SK-N-SH (cell line): ENCODE data around the gene NECTIN1. TPM values are rescaled to one million over a fixed set of nuclear protein-coding genes. Genes with fewer than 3 reads are reported as not detected.
A peak's percentile ranks its signal among the peaks of the same experiment; 100 is the strongest.

Experiments used
- CTCF ChIA-PET: fragments of 300-600, 350-600 bp; formaldehyde crosslinking; extraction: SDS; loops from one replicate; lab custom pipeline; 2021; lab: Yijun Ruan, JAX
- POLR2A ChIA-PET: fragments of 350-600 bp; sonication (Branson Sonifier 250); formaldehyde crosslinking; extraction: SDS; loops from one replicate; lab custom pipeline; 2020; ENCODE audit warnings: antibody characterized with exemption, inconsistent platforms; lab: Yijun Ruan, JAX
- DNase-seq: peaks from one replicate; pipeline ENCODE4 v3.0.0; 2012
- H2AFZ ChIP-seq: fragments of 200-600 bp; sonication (generic); 2 replicates; pipeline ENCODE4 v1.8.1; 2016; ENCODE audit warnings: antibody characterized with exemption, mild to moderate bottlenecking, low read depth
- H3F3A ChIP-seq: fragments of 200-600 bp; sonication (generic); replicated peaks from 2 replicates; pipeline ENCODE3; 2016; ENCODE audit warnings: antibody characterized with exemption, mild to moderate bottlenecking; ENCODE audit not compliant: insufficient read depth
- H3K27ac ChIP-seq, 2 experiments: fragments of 200-500 bp in 1 of 2; fragments of 200-600 bp in 1 of 2; sonication (Bioruptor generic) in 1 of 2; sonication (generic), shearing (Covaris generic) in 1 of 2; 2 replicates each; pipeline versions ENCODE4 v1.5.1 to v1.6.1; 2014 to 2016; ENCODE audit warnings: low read depth in 2 of 2, inconsistent platforms in 1 of 2, low read length in 1 of 2, mild to moderate bottlenecking in 1 of 2, mixed read lengths in 1 of 2
- H3K27me3 ChIP-seq: fragments of 200-600 bp; sonication (generic), shearing (Covaris generic); 2 replicates; pipeline ENCODE4 v1.6.1; 2016; ENCODE audit warnings: mixed run types; ENCODE audit not compliant: insufficient read depth
- H3K36me3 ChIP-seq, 2 experiments: fragments of 200-500 bp in 1 of 2; fragments of 200-600 bp in 1 of 2; sonication (Bioruptor generic) in 1 of 2; sonication (generic) in 1 of 2; replicated peaks in 1 of 2; 2 replicates each; pipeline versions ENCODE3 to v1.5.1; 2014 to 2016; ENCODE audit warnings: low read length in 1 of 2, mild to moderate bottlenecking in 1 of 2; ENCODE audit not compliant: insufficient read depth in 2 of 2, control insufficient read depth in 1 of 2
- H3K4me1 ChIP-seq, 2 experiments: fragments of 200-500 bp in 1 of 2; fragments of 200-600 bp in 1 of 2; sonication (Bioruptor generic) in 1 of 2; sonication (generic), shearing (Covaris generic) in 1 of 2; 2 replicates each; pipeline versions ENCODE4 v1.5.1 to v1.6.1; 2014 to 2016; ENCODE audit warnings: low read depth in 1 of 2, low read length in 1 of 2, mixed run types in 1 of 2; ENCODE audit not compliant: insufficient read depth in 2 of 2, control insufficient read depth in 1 of 2
- H3K4me2 ChIP-seq: fragments of 200-600 bp; sonication (generic), shearing (Covaris generic); 2 replicates; pipeline ENCODE4 v1.6.1; 2017; ENCODE audit warnings: mixed run types
- H3K4me3 ChIP-seq, 2 experiments: fragments of 200-500 bp in 1 of 2; fragments of 200-600 bp in 1 of 2; sonication (Bioruptor generic) in 1 of 2; sonication (generic), shearing (Covaris generic) in 1 of 2; 2 replicates each; pipeline versions ENCODE4 v1.5.1 to v1.8.1; 2014 to 2016; ENCODE audit warnings: low read depth in 2 of 2, inconsistent platforms in 1 of 2, low read length in 1 of 2, mild to moderate bottlenecking in 1 of 2, mixed read lengths in 1 of 2, moderate library complexity in 1 of 2
- H3K79me2 ChIP-seq: fragments of 200-600 bp; sonication (generic); 2 replicates; pipeline ENCODE4 v1.8.1; 2017; ENCODE audit warnings: mild to moderate bottlenecking; ENCODE audit not compliant: insufficient read depth
- H3K9ac ChIP-seq: fragments of 200-600 bp; sonication (generic); 2 replicates; pipeline ENCODE4 v1.6.1; 2017; ENCODE audit warnings: mixed run types
- H3K9me2 ChIP-seq: fragments of 200-600 bp; sonication (generic); 2 replicates; pipeline ENCODE4 v1.6.1; 2017; ENCODE audit warnings: mixed run types
- H3K9me3 ChIP-seq: fragments of 200-600 bp; sonication (generic); 2 replicates; pipeline ENCODE4 v1.6.1; 2017; ENCODE audit warnings: mixed run types, mild to moderate bottlenecking, moderate library complexity
- H4K20me1 ChIP-seq: fragments of 200-600 bp; sonication (generic); 2 replicates; pipeline ENCODE4 v1.6.1; 2017; ENCODE audit warnings: mild to moderate bottlenecking, mixed run types; ENCODE audit not compliant: insufficient read depth
- CHD2 ChIP-seq: fragments of 150-350 bp; IDR thresholded peaks from 2 replicates; pipeline ENCODE4 v1.6.1; 2018; ENCODE audit warnings: low read length; ENCODE audit not compliant: partially characterized antibody
- FOXJ3 ChIP-seq: sonication (generic); formaldehyde crosslinking; IDR thresholded peaks from 2 replicates; pipeline ENCODE4 v1.5.1; 2020; ENCODE audit warnings: mild to moderate bottlenecking, missing genetic modification reagents
- GABPA ChIP-seq: IDR thresholded peaks from 2 replicates; pipeline ENCODE4 v1.4.0; 2012; ENCODE audit warnings: low read depth, mild to moderate bottlenecking
- GATA2 ChIP-seq: sonication (generic); formaldehyde crosslinking; IDR thresholded peaks from 2 replicates; pipeline ENCODE4 v1.5.0; 2020; ENCODE audit warnings: mild to moderate bottlenecking, missing genetic modification reagents
- JUND ChIP-seq: IDR thresholded peaks from 2 replicates; pipeline ENCODE4 v1.4.0; 2012
- MXI1 ChIP-seq: IDR thresholded peaks from 2 replicates; pipeline ENCODE4 v1.6.1; 2012; ENCODE audit warnings: mild to moderate bottlenecking, low read depth, low read length, improper control_type of control experiment
- NRF1 ChIP-seq: IDR thresholded peaks from 2 replicates; pipeline ENCODE4 v1.6.1; 2012; ENCODE audit warnings: low read depth, mild to moderate bottlenecking, low read length
- RAD21 ChIP-seq: IDR thresholded peaks from 2 replicates; pipeline ENCODE4 v1.6.1; 2012; ENCODE audit warnings: mild to moderate bottlenecking, low read length
- RCOR1 ChIP-seq: fragments of 150-350 bp; IDR thresholded peaks from 2 replicates; pipeline ENCODE4 v1.6.1; 2017; ENCODE audit warnings: antibody characterized with exemption, low read length
- RFX5 ChIP-seq: IDR thresholded peaks from 2 replicates; pipeline ENCODE4 v1.6.1; 2012; ENCODE audit warnings: mild to moderate bottlenecking, improper control_type of control experiment, low read length
- RXRA ChIP-seq: IDR thresholded peaks from 2 replicates; pipeline ENCODE4 v1.4.0; 2012; ENCODE audit warnings: low read depth, mild to moderate bottlenecking, borderline replicate concordance
- SIN3A ChIP-seq: IDR thresholded peaks from 2 replicates; pipeline ENCODE4 v1.6.1; 2012; ENCODE audit warnings: low read depth, mild to moderate bottlenecking, low read length, moderate library complexity, borderline replicate concordance
- SMC3 ChIP-seq: IDR thresholded peaks from 2 replicates; pipeline ENCODE4 v1.6.1; 2012; ENCODE audit warnings: low read depth, low read length, improper control_type of control experiment
- WGBS: methylation state at CpG from one replicate; pipeline ENCODE4 v1.1.6; 2017; ENCODE audit warnings: low lambda C conversion rate; 5-methylcytosine and 5-hydroxymethylcytosine counted together
- polyA plus RNA-seq, 3 experiments: library from polyadenylated mRNA; depleted of rRNA; stranded (reverse); fragments of >200 nt; gene quantifications; 2 replicates each; pipeline ENCODE4 v1.2.3, GENCODE V29; 2012
- TF ChIP-seq, protein P1 (sequence below): fragments of 150-350 bp; IDR thresholded peaks from 2 replicates; pipeline ENCODE4 v1.6.1; 2017; ENCODE audit warnings: antibody characterized with exemption, low read length, low read depth, borderline replicate concordance
- TF ChIP-seq, protein P2 (sequence below): IDR thresholded peaks from 2 replicates; pipeline ENCODE4 v1.6.1; 2012; ENCODE audit warnings: mild to moderate bottlenecking, low read depth, low read length, moderate library complexity
- TF ChIP-seq, protein P3 (sequence below): IDR thresholded peaks from 2 replicates; pipeline ENCODE4 v1.4.0; 2012; ENCODE audit warnings: low read depth
- TF ChIP-seq, protein P4 (sequence below): IDR thresholded peaks from 2 replicates; pipeline ENCODE4 v1.4.0; 2012; ENCODE audit warnings: low read depth, borderline replicate concordance
- TF ChIP-seq, protein P5 (sequence below): IDR thresholded peaks from 2 replicates; pipeline ENCODE4; 2012

Gene NECTIN1
- polyA plus RNA-seq, 1 of the 3 experiments (the other 2 are of a cell fraction) = 9.1 TPM

DNA sequence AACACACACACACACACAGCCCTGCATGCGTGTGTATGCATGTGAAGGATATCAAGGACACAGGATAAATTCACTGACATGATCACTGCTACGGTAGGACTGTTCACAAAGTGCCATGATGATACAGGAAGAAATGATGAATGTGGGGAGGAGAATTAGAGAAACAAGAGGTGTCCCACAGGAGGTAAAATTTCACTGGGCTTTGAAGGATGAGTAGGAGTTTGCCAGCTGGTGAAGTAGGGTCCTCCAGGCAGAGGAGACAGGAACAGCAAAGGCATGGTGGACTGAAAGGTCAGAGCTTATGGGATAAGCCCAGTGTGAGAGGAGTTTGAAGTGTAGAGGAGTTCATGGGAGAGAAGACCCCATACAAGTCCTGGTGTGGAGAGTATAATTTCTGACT, 18.6 kb downstream of the NECTIN1 start:
- ChIA-PET POLR2A (interaction anchor here (1.0 to 1.4 kb wide), 3 partner anchors 13 to 31 kb away, joined by 3 to 6 read pairs (median 4); partner anchors contain the start of gene NECTIN1), CTCF (interaction anchor here (1.0 to 3.3 kb wide), 5 partner anchors 13 to 398 kb away, joined by 3 to 21 read pairs (median 4); partner anchors contain the start of gene NECTIN1)
- Histone ChIP-seq H3K9ac (no peak overlapping the region), H3K36me3 (no peaks in the 10 kb centered on the region), H3K79me2 (no peaks in the 10 kb centered on the region), H3K9me2 (no peaks in the 10 kb centered on the region), H3K4me1 (peaks cover 2 to 62% of the 10 kb centered on the region in 2 experiments; a peak in 2 of 4 replicates), H2AFZ (no peak overlapping the region), H4K20me1 (no peaks in the 10 kb centered on the region), H3K4me3 (no peak overlapping the region; a peak in 1 of 4 replicates), H3F3A (no peaks in the 10 kb centered on the region), H3K4me2 (no peak overlapping the region), H3K27me3 (no peaks in the 10 kb centered on the region), H3K27ac (peak overlapping the region in 1 of 2 experiments; percentile 83; a peak in 2 of 4 replicates), H3K9me3 (no peaks in the 10 kb centered on the region)
- TF ChIP-seq JUND = no peak
- TF ChIP-seq, protein P1, sequence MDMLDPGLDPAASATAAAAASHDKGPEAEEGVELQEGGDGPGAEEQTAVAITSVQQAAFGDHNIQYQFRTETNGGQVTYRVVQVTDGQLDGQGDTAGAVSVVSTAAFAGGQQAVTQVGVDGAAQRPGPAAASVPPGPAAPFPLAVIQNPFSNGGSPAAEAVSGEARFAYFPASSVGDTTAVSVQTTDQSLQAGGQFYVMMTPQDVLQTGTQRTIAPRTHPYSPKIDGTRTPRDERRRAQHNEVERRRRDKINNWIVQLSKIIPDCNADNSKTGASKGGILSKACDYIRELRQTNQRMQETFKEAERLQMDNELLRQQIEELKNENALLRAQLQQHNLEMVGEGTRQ = no peak
- TF ChIP-seq, protein P2, sequence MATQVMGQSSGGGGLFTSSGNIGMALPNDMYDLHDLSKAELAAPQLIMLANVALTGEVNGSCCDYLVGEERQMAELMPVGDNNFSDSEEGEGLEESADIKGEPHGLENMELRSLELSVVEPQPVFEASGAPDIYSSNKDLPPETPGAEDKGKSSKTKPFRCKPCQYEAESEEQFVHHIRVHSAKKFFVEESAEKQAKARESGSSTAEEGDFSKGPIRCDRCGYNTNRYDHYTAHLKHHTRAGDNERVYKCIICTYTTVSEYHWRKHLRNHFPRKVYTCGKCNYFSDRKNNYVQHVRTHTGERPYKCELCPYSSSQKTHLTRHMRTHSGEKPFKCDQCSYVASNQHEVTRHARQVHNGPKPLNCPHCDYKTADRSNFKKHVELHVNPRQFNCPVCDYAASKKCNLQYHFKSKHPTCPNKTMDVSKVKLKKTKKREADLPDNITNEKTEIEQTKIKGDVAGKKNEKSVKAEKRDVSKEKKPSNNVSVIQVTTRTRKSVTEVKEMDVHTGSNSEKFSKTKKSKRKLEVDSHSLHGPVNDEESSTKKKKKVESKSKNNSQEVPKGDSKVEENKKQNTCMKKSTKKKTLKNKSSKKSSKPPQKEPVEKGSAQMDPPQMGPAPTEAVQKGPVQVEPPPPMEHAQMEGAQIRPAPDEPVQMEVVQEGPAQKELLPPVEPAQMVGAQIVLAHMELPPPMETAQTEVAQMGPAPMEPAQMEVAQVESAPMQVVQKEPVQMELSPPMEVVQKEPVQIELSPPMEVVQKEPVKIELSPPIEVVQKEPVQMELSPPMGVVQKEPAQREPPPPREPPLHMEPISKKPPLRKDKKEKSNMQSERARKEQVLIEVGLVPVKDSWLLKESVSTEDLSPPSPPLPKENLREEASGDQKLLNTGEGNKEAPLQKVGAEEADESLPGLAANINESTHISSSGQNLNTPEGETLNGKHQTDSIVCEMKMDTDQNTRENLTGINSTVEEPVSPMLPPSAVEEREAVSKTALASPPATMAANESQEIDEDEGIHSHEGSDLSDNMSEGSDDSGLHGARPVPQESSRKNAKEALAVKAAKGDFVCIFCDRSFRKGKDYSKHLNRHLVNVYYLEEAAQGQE = no peak
- TF ChIP-seq SIN3A = no peak
- TF ChIP-seq, protein P3, sequence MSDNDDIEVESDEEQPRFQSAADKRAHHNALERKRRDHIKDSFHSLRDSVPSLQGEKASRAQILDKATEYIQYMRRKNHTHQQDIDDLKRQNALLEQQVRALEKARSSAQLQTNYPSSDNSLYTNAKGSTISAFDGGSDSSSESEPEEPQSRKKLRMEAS = no peak
- no peak for TF ChIP-seq GATA2
- TF ChIP-seq FOXJ3 = no peak
- no peak for TF ChIP-seq RXRA
- no peak for TF ChIP-seq RAD21
- no peak for TF ChIP-seq NRF1
- TF ChIP-seq MXI1 = no peak
- no peak for TF ChIP-seq SMC3
- no peak for TF ChIP-seq RCOR1
- TF ChIP-seq, protein P4, sequence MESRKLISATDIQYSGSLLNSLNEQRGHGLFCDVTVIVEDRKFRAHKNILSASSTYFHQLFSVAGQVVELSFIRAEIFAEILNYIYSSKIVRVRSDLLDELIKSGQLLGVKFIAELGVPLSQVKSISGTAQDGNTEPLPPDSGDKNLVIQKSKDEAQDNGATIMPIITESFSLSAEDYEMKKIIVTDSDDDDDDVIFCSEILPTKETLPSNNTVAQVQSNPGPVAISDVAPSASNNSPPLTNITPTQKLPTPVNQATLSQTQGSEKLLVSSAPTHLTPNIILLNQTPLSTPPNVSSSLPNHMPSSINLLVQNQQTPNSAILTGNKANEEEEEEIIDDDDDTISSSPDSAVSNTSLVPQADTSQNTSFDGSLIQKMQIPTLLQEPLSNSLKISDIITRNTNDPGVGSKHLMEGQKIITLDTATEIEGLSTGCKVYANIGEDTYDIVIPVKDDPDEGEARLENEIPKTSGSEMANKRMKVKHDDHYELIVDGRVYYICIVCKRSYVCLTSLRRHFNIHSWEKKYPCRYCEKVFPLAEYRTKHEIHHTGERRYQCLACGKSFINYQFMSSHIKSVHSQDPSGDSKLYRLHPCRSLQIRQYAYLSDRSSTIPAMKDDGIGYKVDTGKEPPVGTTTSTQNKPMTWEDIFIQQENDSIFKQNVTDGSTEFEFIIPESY = no peak
- no peak for TF ChIP-seq GABPA
- TF ChIP-seq RFX5 = no peak
- no peak for TF ChIP-seq CHD2
- TF ChIP-seq, protein P5, sequence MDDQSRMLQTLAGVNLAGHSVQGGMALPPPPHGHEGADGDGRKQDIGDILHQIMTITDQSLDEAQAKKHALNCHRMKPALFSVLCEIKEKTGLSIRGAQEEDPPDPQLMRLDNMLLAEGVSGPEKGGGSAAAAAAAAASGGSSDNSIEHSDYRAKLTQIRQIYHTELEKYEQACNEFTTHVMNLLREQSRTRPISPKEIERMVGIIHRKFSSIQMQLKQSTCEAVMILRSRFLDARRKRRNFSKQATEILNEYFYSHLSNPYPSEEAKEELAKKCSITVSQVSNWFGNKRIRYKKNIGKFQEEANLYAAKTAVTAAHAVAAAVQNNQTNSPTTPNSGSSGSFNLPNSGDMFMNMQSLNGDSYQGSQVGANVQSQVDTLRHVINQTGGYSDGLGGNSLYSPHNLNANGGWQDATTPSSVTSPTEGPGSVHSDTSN = no peak
- 98% methylated on average over 2 of the region's 2 CpGs for WGBS
- DNase-seq = no peak
